Dermis microvascular lymphatic vessel endothelial cell (primary cell): ENCODE results near the gene RNF113B. TPM values are rescaled to one million over a fixed set of nuclear protein-coding genes. Genes with fewer than 3 reads are reported as not detected.

Experiments
- DNase-seq, 2 donors: peaks; one replicate each; pipeline versions ENCODE4 v3.0.0 to v3.0.0-alpha.2; 2010; ENCODE audit warnings: low read depth in 2 of 2
- total RNA-seq: library from RNA; depleted of rRNA; stranded (reverse); fragments of >200 nt; gene quantifications from 2 replicates; pipeline ENCODE4 v1.2.1, GENCODE V29; 2014

Gene RNF113B
- not detected in 2 replicates for total RNA-seq

DNA sequence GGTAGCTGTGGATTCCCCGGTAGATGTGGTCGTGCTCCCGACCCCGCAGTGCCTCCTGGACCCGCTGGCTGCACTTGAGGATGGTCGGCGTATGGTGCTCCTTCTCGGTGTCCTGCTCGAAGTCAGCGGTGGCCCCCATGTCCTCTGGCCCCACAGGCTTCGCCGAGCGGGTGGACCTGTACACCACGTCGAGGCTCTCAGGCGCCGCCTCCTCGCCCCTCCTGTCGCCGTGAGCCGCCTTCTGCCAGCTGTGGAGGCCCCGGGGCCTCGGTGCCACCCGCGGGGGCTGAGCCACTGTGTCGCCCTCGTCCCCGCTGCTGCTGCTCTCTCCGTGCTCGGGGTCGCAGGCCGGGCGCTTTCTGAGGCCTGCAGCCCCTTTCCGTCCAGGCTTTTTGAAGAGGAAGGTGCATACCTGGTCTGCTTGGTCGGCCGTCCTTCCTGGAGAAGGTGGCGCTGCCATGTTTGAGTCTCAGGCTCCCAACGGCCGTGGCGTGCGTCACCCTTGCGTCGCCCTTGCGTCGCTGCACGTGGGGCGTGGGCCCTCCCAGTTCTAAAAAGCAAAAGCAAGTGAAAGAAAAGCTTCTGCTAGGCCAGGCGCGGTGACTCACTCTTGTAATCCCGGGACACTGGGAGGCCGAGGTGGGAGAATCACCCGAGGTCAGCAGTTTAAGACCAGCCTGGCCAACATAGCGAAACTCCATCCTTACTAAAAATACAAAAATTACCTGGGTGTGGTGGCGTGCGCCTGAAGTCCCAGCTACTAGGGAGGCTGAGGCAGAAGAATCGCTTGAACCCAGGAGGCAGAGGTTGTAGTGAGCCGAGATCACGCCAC is at the start of gene RNF113B:
Gene RNF113B, minus strand, starts transcription at position 493 of the 832 bp plus-strand sequence. Its CDS starts 33 bp downstream, at position 460.
- DNase-seq = no peak

DNA sequence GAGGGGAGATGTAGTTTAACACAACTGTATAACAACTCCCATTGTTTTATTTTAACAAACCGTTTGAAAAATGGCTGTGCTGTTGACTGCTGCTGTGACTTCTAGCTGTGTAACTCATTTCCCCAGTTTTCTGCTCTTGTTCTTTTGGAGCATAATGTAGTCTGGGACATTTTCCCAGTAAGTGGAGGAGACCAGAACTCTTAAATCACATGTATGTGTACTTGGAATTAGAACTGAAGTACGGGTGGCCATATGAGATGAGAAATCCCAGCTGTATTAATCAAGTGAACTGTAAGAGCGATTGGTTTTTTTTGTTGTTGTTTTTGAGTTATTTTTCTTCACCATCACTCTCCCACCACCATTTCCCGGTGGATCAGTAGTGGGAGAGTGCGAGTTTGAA is 49.4 kb upstream of the RNF113B start:
- no peak for DNase-seq

DNA sequence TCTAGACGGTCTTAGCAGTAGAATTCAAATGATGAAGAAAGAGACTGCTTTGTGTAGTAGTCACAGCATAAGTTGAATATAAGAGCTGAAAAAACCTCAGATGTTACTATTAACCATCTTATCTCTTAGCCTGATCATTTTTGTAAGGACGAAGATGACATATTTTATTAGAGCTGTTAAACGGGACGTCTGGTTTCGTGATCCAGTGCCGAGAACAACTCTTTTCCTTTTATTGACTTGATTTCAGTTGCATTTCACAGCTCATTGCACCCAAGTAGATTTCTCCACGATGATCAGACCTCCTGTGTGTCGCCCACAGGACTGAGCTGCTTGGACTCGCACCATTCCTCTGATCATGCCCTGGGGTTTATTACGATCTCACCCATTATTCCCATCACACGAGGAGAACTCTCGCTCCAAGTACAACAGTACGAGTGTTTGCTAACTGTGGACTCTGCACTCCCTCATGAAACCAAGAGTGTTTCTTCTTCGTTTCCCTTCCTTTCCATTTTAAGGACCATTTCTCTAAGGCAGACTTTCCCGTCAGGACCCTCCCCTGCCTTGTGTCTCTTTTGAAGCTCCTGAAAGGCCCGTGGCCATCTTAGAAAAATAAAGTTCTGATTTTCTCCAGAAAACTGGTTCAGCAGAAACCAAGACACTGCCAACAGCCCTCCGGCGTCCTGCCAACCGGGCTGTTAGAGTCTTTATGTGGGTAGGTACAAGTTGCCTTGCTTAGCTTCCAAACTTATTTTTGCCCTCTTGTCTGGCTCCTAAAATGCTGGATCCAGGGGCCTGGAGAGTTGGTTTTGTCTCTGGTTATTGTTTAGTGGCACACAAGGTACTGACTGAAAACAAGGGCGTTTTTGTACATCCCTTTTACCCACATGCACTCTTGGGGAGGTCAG is 48.2 kb upstream of the RNF113B start:
- no peak for DNase-seq

DNA sequence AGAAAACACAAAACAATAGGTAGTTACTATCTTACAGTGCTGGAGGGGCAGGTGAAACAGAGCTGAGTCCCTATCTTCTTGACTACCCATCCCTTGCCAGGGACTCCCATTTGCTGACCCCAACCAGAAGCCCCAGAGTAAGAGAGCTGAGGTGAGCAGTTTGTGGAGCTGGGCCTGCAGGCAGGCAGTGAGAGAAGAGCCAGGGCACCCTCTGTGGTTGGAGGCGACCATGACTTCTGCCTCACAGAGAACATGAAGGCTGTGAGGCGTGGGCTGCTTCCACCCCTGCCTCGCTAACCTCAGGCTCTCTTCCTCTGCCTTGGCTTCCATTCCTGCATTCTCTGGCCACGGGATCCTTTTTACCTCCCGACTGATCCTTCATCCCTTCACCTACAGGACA is 47.5 kb upstream of the RNF113B start:
- no peak for DNase-seq

DNA sequence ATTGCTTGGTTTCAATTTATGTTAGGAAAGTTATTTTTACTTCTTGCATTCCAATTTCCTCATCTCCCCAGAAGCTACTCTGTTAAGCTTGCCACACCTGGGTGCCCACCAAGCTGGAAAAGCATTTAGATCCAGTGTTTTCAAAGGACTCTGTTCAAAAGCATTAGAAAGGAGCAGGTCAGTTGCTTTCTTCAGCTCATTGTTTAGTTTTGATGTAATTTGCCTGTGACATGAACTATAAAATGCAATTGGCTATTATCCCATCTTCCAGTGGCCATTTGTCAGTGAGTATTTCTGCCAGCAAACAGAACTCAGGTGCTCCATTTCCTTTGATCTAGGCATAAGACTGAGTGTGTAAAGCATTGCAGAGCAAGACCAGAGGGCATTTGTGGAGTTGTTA is 46.7 kb upstream of the RNF113B start:
- DNase-seq = peak; percentile 28 to 45

DNA sequence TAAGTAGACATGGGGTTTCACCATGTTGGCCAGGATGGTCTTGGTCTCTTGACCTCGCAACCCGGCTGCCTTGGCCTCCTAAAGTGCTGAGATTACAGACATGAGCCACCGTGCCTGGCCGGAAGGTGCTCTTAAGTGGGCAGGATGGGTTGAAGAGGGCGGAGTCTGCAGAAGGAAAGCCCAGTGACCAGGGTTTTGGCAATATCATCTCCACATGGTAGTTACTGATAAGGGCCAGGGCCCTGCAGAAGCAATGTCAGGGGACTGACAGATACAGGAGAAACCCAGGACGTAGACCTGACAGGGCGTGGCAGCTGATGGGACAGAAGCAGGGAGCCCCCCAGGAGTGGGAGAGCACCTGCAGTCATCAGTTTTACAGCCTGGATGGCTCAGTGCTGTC is 45.7 kb upstream of the RNF113B start:
- no peak for DNase-seq

DNA sequence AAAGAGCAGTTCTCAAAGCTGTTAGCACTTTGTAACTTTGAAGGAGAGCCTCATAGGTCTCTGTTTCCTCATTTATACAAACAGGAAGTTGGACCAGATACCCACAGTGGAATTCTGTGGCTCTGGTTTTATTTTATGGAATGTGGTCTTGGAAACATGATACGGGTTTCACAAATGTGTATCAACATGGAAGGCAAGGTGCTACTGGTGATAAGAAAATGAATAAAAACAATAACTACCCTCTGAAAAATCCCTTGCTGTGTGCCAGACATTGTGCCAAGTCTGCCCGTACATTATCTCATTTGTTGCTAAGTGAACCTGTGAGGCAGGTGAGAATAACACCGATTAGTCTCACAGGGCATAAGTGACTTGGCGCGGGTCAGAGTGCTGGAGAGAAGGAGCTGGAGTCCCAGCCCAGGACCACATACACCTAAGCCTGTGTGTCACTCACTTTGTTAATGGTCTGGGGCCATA is 45.0 kb upstream of the RNF113B start:
- peak; percentile 87 to 90 for DNase-seq

DNA sequence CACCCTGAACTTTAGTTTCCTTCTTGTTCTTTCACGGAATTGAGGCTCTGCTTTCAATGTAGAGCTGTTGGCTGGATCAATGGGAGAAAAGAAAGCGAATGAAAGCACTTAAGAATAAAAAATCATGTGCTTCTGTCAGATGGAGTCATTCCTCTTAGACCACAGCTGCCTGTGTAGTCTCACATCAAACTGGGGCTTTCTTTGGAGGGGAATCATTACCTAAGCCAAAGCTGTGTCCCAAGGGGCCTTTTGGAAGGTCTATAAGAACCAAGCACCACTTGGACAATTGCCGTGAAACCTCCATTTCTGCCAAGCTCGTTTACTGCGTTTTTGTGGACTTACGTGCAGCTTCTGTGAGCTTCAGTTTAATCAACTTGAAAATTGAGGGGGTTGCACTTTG is 44.2 kb upstream of the RNF113B start:
- DNase-seq = no peak

DNA sequence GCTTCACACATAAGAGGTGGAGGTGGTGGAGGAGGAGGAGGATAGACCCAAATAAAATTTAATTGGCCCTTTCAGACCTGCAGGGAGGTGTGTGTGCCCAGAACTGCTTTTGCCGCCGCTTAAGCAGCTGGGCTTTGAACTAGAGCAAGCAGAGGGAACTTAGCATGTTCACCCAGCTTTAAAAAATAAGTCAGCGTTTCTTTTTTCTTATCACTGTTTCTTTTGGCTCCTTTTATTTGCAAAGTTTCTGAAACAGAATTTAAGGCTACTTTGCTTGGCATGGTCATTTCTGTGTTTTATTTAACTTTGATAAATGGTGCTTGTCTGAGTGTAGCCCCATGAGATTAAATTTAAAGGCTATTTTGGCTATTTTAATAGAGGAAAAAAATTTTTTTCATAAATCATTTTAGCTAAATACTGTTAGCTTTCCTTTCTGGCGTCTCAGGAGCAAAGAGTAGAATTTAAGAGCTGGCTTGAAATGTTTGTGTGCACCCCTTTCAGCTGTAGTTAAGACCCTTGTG is 43.3 kb upstream of the RNF113B start:
- no peak for DNase-seq

DNA sequence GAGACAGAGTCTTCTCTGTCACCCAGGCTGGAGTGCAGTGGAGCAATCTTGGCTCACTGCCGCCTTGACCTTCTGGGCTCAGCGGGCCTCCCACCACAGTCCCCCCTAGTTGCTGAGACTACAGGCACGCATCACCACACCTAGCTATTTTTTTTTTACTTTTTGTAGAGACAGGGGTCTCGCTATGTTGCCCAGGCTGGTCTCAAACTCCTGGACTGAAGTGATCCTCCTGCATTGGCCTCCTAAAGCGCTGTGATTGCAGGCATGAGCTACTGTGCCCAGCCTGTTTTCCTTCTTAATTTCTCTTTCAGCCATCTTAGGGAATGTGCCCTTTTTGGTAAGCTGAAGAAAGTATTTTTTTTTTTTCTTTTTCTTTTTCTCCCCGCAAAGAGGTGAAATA is 42.6 kb upstream of the RNF113B start:
- no peak for DNase-seq

DNA sequence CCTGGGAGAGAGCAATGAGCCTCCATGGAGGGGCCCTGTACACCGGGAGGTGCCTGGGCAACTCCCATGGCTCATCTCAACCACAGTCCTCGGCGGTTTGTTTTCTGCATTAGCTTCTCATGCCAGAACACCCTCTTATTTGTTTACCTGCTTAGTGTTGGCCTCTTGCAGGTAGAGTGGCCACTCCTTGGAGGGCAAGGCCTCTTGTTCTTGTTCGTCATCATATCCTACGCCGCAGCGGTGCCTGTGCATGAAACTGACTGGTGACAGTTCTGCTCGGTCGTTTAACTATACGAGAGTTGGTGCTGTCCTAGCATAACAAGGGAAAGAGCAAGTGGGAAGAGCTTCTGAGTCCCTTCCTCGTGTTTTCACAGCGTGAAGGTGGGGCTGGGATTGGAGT is 40.5 kb upstream of the RNF113B start:
- DNase-seq = no peak

DNA sequence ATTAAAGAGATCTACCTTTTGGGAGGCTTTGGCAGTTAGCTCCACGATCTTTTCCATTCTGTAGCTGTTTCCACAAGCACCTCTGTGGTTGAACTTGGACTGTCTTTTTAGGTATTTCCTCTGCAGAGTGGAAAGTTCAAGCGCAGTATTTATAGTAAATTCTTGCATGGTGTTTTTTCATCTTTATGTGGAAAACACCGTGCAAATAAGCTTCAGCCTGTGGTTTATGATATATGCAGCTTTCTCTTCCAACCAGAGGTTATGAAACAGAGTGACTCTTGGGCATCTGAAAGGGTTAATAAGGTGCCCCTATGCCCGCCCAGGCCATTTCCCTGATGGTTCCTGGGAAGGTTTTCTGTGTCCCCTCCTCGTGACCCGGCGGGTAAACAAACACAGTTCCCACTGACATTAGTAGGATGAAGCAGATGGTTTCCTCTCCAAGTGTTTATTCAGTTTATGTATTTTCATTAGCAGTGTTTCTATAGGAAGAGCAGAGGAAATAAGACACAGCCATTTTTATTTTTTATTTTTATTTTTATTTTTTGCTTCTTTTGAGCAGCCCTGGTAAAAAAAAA is 39.7 kb upstream of the RNF113B start:
- DNase-seq = peak; percentile 66 to 81

DNA sequence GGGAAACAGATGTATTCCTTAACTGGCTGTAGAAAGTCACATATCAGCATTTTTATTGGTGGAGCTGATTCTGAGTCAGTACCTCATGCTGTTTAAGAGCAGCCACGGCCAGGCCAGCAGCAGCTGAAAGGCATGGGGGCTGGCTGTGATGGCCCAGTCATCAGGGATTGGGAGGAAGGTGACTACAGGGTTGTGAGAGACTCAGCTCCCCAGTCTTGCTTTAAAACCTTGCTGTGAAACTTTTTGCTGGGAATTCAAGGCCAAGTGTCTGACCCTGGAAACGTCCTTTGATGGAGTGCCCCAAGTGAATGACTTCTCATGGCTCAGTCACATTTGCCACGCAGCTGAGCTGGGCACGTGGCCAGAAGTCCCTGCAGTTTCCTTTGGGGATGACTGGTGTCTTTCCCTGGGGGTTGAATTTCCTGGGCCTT is 39.1 kb upstream of the RNF113B start:
- DNase-seq = peak in 1 of 2 donors; percentile 72

DNA sequence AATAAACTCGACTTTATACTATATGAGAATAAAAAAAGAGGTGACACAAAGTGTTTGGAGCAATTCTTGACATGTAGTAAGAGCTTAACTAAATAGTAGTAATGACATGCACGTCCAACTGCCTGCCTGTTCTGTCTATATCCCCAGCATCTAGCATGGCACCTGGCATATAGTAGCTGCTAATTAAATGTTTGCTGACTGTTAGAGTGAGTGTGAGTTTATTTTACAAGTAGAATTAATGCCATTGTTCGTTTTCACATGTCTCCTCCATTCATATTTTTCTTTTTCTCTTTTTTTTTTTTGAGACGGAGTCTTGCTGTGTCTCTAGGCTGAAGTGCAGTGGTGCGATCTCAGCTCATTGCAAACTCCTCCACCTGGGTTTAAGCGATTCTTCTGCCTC is 38.4 kb upstream of the RNF113B start:
- DNase-seq = no peak

DNA sequence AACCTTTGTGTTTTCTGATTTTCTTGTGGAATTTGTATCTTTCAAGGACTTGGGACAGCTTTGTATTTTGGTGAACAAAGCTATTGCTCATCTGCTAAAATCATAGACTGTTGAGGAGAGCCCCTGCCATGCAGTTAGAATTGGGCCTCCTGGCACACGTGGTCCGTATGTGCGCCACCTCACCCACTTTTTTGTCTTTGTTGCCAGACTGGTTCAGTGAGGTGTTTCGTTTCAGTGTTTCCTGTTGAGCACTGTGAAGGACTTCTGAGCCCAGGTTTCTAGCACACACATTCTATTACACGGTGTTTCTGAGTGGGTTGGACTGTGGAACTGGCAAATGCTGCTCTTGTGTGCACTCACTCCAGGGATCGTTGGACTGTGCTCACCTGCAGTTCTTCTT is 37.6 kb upstream of the RNF113B start:
- DNase-seq = peak in 1 of 2 donors; percentile 41

DNA sequence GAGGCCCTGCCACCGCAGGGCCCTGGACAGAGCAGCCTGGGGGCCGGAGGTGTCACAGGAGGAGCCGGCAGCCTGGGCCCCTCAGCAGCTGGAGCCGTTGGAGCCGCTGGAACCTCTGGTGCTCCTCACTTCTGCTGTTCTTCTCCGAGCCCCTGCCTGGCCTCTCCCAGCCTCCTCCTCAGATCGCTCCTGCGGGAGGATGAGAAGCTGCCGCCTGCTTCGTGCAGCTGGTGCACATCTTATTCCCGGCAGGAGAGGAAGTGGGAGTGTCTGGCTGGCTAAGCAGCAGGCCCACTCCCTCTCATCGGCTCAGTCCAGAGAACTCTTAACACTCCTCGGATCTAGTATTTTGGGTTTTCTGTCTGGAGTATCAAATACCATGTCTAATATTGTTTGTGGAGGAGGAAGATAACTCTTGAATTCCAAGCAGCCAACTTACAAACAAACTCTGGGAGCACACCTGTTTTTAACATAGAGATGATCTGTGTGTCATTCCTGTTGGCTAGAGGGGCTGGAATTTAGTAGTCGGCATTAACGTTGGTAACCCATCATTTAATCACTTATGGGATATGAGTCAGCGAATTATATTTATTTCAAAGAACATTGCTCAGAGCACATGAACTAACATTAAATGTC is 37.1 kb upstream of the RNF113B start:
- peak in 1 of 2 donors; percentile 33 for DNase-seq

DNA sequence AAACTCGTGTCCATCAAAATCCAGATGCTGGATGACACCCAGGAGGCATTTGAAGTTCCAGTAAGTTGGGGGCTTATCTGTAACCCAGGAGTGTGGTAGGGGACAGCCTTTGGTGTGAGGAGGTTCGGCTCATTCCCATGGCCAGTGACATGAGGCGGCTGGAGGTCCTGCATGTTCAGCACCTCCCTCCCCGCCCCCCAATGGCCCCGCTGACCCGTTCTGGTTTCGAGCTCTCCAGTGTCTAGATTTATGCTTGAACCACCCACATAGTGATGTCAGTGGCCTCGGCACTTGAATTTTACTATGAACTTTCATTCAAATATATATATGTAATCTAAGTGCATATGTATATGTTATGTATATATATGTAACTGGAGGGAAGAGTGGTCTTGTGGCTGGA is 36.3 kb upstream of the RNF113B start:
- no peak for DNase-seq

DNA sequence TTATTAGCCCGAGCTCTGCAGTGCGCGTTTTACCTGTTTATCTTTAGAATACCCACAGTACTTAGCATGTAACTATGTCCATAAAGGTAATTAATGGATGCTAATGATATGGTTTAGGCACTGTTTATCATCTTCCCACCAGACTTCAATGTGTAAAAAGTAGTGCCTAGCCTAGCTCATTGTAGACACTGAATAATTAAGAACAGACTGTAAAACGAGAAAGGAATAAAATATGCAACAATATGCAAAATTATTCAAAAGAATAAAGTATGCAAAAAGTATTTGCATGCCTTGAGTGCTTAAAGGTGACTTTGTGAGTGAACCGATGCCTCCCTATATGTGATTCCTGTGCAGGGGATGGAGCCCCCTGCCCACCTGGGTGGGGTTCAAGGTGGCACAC is 35.7 kb upstream of the RNF113B start:
- no peak for DNase-seq

DNA sequence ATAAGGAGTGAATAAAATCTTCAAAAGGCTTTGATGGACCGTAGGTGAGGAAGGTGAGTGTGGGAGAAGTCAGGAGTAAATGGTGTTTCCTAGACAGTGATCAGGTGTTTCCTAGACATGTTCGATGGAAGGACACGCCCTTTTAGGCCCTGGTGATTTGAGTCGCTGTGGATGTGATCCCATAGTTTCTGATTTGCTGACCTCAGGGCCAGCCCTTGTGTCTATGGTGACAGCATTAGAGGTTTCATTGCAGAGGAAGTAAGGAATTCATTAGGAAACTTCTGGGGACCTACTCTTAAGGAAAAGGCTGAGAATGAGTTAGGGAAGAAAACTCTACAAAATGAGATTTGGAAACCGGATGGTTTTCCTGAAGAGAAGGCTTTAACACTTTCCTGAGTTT is 31.5 kb upstream of the RNF113B start:
- DNase-seq = no peak

DNA sequence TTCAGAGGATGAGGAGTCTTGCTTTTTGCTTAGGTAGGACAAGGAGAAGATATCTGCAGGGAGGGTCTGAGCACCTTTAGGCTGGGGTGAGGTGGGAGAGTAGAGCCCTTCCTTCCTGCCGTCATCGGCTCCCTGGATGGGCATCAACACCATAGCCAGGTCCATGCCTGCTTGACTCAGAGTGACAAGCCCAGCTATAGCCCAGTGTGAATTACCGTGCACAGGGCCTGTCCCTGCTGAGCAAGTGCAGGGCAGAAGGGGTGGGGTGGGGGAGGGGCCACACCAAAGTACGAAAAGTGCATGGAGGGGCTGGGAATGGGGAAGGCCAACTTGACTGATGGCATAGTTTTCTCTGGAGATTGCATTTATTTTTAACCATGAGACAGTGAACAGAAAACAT is 30.3 kb upstream of the RNF113B start:
- DNase-seq = no peak

DNA sequence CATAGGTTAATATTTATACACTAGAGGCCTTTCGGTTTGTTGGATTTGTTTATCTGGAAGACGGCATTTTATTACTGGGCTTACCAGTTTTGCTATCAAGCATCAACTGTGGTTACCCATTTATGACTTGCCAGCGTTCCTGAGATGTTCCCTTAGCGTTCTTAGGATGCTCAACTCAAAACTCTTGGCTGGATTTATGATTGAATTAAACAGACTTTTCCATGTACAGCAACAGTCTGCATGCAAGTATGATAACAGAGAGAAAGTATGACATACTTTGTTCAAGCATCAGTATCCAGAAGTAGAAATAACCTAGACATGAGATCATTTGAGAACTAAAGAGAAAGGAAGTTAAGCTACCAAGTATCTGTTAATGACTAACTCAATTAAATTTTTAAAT is 29.9 kb upstream of the RNF113B start:
- no peak for DNase-seq
